ENCODE data around the gene EPC2. TPM values are rescaled to one million over a fixed set of nuclear protein-coding genes. Genes with fewer than 3 reads are reported as not detected.

The EPC2 gene
- total RNA-seq, 6 experiments from 2014 or later, result 7.7 to 13.3 (median 8.8) TPM

DNA sequence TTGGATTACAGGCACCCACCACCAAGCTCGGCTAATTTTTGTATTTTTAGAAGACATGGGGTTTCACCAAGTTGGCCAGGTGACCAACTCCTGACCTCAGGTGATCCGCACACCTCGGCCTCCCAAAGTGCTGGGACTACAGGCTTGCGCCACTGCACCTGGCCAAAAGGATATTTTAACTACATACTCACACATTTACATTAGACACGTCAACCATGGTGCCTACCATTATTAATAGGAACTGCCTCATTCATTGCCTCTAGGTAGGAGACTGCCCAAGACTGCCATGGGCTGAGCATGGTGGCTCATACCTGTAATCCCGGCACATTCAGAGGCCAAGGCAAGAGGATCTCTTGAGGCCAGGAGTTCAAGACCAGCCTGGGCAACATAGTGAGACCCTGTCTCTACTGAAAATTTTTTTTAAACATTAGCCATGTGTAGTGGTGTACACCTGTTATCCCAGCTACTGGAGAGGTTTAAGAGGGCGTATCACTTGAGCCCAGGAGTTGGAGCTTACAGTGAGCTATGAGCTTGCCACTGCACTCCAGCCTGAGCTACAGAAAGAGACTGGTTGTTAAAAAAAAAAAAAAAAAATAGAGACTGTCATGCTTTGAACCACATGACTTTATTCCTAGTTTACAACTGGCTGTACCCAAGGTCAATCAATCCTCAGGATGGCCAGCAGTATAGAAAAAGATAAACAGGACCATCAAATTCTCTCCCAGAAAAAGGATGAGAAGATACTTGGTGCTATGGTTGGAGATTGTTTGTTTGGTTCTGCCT is 31.1 kb upstream of the EPC2 start:
- no peak for TF ChIP-seq POLR2A (IDR thresholded peaks at IDR 0.05)
- TF ChIP-seq CTCF (IDR thresholded peaks at IDR 0.05), result no peak
- intact Hi-C loops (cut with DNase I), result no loop called here
- H3K4me1 ChIP-seq, result no peaks in the 10 kb centered on the region
- no peak overlapping the region for H3K4me3 ChIP-seq
- 86% methylated on average over 7 of the region's 7 CpGs for WGBS (ENCODE audit: insufficient coverage, low coverage, low lambda C conversion rate, missing lambda C conversion rate)
- no peaks in the 10 kb centered on the region for H3K27me3 ChIP-seq
- H3K36me3 ChIP-seq, result no peaks in the 10 kb centered on the region
- ATAC-seq (no peak), DNase-seq (no peak)
- H3K9me3 ChIP-seq, result no peaks in the 10 kb centered on the region
- H3K27ac ChIP-seq, result no peak overlapping the region

DNA sequence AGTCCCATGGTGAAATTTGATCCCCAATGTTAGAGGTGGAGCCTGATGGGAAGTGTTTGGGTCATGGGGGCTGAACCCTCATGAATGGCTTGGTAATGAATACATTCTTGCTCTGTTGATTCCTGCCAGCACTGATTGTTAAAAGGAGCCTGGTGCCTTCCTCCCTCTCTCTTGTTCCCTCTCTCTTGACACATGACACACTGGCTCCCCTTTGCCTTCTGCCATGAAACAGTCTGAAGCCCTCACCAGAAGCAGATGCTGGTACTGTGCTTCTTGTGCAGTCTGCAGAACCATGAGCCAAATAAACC is 30.6 kb upstream of the EPC2 start:
- DNase-seq, result no peak
- Histone ChIP-seq H3K27me3 (no peaks in the 10 kb centered on the region), H3K36me3 (no peaks in the 10 kb centered on the region), H3K9me3 (no peaks in the 10 kb centered on the region), H3K4me3 (no peak overlapping the region), H3K27ac (peak overlapping the region in 1 of 3 donors; percentile 44), H3K4me1 (no peaks in the 10 kb centered on the region)
- TF ChIP-seq POLR2A (IDR thresholded peaks at IDR 0.05), result no peak
- no peak for TF ChIP-seq CTCF (IDR thresholded peaks at IDR 0.05)
- intact Hi-C loops (cut with DNase I), result no loop called here
- peak in 2 of 4 donors; percentile 16 to 21 for ATAC-seq

GRCh38 chr2:148614322-148615049 is 30.1 kb upstream of the EPC2 start:
- ATAC-seq (peak; percentile 46 to 81 (median 63)), DNase-seq (no peak)
- no peaks in the 10 kb centered on the region for H3K27me3 ChIP-seq

GRCh38 chr2:148615381-148615841 is 29.1 kb upstream of the EPC2 start:
- DNase-seq, result no peak
- WGBS (ENCODE audit: insufficient coverage, low coverage, low lambda C conversion rate, missing lambda C conversion rate), result 56% methylated on average over 3 of the region's 3 CpGs
- H3K4me1 ChIP-seq, result no peaks in the 10 kb centered on the region
- no peak overlapping the region for H3K27ac ChIP-seq
- H3K9me3 ChIP-seq, result no peaks in the 10 kb centered on the region
- H3K4me3 ChIP-seq, result no peak overlapping the region
- intact Hi-C loops (cut with DNase I), result no loop called here
- H3K27me3 ChIP-seq, result no peaks in the 10 kb centered on the region
- ATAC-seq, result no peak
- TF ChIP-seq CTCF (IDR thresholded peaks at IDR 0.05) (no peak), POLR2A (IDR thresholded peaks at IDR 0.05) (no peak)
- no peaks in the 10 kb centered on the region for H3K36me3 ChIP-seq

More at GRCh38 chr2:148614322-148615049, 30.1 kb upstream of the EPC2 start:
- intact Hi-C loops (cut with DNase I), result no loop called here
- Histone ChIP-seq H3K36me3 (no peaks in the 10 kb centered on the region), H3K27ac (peak overlapping the region in 1 of 3 donors; percentile 44), H3K4me1 (no peaks in the 10 kb centered on the region), H3K4me3 (no peak overlapping the region), H3K9me3 (no peaks in the 10 kb centered on the region)
- TF ChIP-seq POLR2A (IDR thresholded peaks at IDR 0.05) (no peak), CTCF (IDR thresholded peaks at IDR 0.05) (no peak)
- WGBS (ENCODE audit: insufficient coverage, low coverage, low lambda C conversion rate, missing lambda C conversion rate), result 38% methylated on average over 6 of the region's 6 CpGs
